SU-DHL-6 (cell line): Measurements from ENCODE around the gene CIAO3.

ENCODE experiments used
- CTCF ChIP-seq: fragments of 200-600 bp; sonication (generic); IDR thresholded peaks from one replicate; pipeline ENCODE4 v1.5.1; 2017; ENCODE audit warnings: antibody characterized with exemption, mild to moderate bottlenecking, low read length, moderate library complexity; ENCODE audit not compliant: insufficient read depth, poor library complexity, severe bottlenecking
- EZH2phosphoT487 ChIP-seq: fragments of 200-600 bp; sonication (generic), shearing (Covaris generic); conservative IDR thresholded peaks from 2 replicates; pipeline ENCODE4 v1.6.1; 2018; ENCODE audit warnings: mild to moderate bottlenecking, antibody characterized with exemption, low read length, moderate library complexity, mixed read lengths

DNA sequence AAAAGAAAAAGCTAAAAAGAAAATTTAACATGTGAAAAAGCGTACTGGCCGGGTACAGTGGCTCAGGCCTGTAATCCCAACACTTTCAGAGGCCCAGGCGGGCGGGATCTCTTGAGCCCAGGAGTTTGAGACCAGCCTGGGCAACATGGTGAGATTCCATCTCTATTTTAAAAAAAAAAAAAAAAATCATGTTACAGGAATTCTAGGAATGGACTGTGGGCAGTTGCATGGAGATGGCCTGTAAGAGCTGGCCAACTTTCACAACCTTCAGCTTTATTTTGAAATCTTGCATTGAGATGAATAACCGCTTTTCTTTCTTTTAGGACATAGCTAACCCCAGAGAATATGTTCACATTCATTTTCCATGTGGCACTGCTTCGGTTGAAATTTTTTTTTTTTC, 8.2 kb upstream of the CIAO3 start:
- TF ChIP-seq CTCF (no peak), EZH2phosphoT487 (no peak)
